Measurements from ENCODE around the gene AFF3.

DNA sequence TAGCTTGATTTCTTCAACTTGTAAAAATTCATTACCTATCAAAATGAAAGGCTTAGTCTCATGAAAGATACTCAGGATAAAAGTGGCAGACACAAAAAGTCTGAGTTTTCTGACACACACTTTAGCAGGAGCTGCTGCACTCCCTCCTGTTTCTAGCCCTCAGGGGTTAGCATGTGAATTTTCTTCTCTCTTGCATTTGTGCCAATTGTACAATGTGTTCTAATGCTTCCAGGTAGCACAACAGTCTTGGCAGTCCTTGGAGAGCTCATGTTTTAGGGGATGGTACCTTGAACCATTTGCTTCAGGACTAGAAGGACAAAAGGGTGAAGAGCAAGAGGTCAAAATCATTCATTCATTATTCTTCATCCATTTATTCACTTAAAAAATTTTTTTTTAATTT lies 316.8 kb downstream of the AFF3 start:
- TF ChIP-seq, protein P1, sequence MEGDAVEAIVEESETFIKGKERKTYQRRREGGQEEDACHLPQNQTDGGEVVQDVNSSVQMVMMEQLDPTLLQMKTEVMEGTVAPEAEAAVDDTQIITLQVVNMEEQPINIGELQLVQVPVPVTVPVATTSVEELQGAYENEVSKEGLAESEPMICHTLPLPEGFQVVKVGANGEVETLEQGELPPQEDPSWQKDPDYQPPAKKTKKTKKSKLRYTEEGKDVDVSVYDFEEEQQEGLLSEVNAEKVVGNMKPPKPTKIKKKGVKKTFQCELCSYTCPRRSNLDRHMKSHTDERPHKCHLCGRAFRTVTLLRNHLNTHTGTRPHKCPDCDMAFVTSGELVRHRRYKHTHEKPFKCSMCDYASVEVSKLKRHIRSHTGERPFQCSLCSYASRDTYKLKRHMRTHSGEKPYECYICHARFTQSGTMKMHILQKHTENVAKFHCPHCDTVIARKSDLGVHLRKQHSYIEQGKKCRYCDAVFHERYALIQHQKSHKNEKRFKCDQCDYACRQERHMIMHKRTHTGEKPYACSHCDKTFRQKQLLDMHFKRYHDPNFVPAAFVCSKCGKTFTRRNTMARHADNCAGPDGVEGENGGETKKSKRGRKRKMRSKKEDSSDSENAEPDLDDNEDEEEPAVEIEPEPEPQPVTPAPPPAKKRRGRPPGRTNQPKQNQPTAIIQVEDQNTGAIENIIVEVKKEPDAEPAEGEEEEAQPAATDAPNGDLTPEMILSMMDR (IDR thresholded peaks at IDR 0.05): no peak
- TF ChIP-seq POLR2A (IDR thresholded peaks at IDR 0.05): no peak
